Activated CD8-positive, alpha-beta memory T cell treated with anti-CD3 and anti-CD28 coated beads, Interleukin-2, amount 50 U/mL, for 24 hours (primary cell): ENCODE results near the gene RARS2.
"Not testable (repeated sequence)": the region's sequence is repeated elsewhere in the genome, so short reads cannot be mapped to it uniquely, and the experiment has no call there.

Experiments
- DNase-seq: peaks from one replicate; pipeline ENCODE4 v3.0.0-alpha.2; 2020; ENCODE audit errors: extremely low read depth

The RARS2 gene

GRCh38 chr6:87501809-87502572 lies 87.8 kb downstream of the RARS2 start:
- no peak for DNase-seq

GRCh38 chr6:87498048-87498447 lies 91.7 kb downstream of the RARS2 start:
- DNase-seq = no peak

DNA sequence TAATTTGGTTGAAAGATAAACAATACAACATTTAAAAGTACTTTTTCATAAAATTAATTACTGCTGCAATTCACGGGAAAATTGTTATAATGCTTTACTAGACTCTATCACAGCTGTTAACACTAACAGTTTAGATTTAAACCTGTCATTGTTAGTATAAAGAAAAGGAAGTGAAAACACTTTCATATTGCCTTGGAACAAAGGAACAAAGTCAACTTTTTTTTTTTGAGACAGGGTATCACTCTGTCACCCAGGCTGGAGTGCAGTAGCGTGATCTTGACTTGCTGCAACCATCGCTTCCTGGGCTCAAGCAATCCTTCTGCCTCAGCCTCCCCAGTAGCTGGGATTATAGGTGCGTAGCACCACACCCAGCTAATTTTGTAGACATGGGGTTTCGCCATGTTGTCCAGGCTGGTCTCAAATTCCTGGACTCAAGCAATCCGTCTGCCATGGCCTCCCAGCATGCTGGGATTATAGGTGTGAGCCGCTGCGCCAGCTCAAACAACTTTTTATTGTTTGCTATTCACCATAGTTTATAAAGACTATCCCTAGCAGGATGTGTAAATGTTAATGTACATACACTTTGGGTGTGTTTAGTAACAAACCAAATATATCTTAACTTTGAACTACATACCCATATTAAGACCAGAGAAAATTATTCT lies 94.9 kb downstream of the RARS2 start:
- no peak for DNase-seq

DNA sequence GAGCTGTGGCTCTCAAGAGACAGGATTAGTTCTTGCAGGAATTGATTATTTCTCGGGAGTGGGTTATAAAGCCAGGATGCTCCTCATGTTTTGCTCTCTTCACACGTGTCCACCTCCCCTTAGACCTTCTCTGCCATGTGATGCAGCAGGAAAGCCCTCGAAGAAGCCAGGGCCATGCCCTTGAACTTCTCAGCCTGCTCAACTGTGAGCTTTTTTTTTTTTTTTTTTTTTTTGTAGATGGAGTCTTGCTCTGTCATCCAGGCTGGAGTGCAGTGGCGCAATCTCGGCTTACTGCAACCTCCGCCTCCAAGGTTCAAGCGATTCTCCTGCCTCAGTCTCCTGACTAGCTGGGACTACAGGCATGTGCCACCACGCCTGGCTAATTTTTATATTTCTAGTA lies 100.5 kb downstream of the RARS2 start:
- not testable (repeated sequence) for DNase-seq

GRCh38 chr6:87487555-87487954 lies 102.2 kb downstream of the RARS2 start:
- no peak for DNase-seq

GRCh38 chr6:87484491-87484890 lies 105.3 kb downstream of the RARS2 start:
- no peak for DNase-seq

GRCh38 chr6:87483929-87484328 lies 105.9 kb downstream of the RARS2 start:
- no peak for DNase-seq

- DNase-seq = no peak
These were observed 107.4 kb downstream of the RARS2 start for GRCh38 chr6:87482366-87482765.

DNA sequence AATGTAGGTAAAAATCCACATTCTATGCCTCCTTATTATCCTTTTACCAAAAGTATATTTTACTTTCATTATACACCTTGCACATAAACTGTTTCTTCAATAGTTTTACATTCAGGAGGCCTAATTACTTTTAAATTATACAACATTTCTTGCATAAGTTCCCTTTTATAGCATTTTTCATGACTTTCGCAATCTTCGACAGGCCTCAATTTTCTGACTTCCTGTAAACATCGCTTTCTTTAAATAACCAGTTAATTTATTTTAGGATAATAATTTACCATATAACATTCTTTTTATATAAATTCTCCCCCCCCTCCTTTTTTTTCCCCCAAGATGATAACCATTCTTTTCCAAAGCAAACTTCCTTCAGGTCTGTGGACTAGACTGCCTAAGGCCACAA lies 107.9 kb downstream of the RARS2 start:
- no peak for DNase-seq

- peak; percentile 13 for DNase-seq
These were observed 116.3 kb downstream of the RARS2 start for GRCh38 chr6:87473419-87473903.

- peak; percentile 63 for DNase-seq
These were observed 117.0 kb downstream of the RARS2 start, which contains the start of gene SLC35A1 for GRCh38 chr6:87472525-87473418. TSS of gene SLC35A1 (plus strand) at chr6:87472974. CDS start at chr6:87473004, 30 bp downstream.

- no peak for DNase-seq
These were observed 124.7 kb downstream of the RARS2 start for GRCh38 chr6:87465051-87465450.
